Measurements from ENCODE around the gene WSB2.

Gene WSB2

GRCh38 chr12:118058881-118059280 lies 2.1 kb downstream of the WSB2 start:
- in situ Hi-C loops (cut with MboI; ENCODE audit: low sequenced_read_pairs, unreplicated experiment), result no loop called here
- TF ChIP-seq CTCF (IDR thresholded peaks at IDR 0.05; ENCODE audit: borderline replicate concordance, control extremely low read depth, extremely low read depth, insufficient read depth, missing control alignments), result no peak
- DNase-seq (ENCODE audit: low spot score), result no peak

GRCh38 chr12:118058227-118058626 lies 2.8 kb downstream of the WSB2 start:
- no peak for TF ChIP-seq CTCF (IDR thresholded peaks at IDR 0.05; ENCODE audit: borderline replicate concordance, control extremely low read depth, extremely low read depth, insufficient read depth, missing control alignments)
- no peak for DNase-seq (ENCODE audit: low spot score)
- in situ Hi-C loops (cut with MboI; ENCODE audit: low sequenced_read_pairs, unreplicated experiment), result no loop called here

GRCh38 chr12:118055865-118056773 lies 4.9 kb downstream of the WSB2 start:
- in situ Hi-C loops (cut with MboI; ENCODE audit: low sequenced_read_pairs, unreplicated experiment), result no loop called here
- no peak for DNase-seq (ENCODE audit: low spot score)
- TF ChIP-seq CTCF (IDR thresholded peaks at IDR 0.05; ENCODE audit: borderline replicate concordance, control extremely low read depth, extremely low read depth, insufficient read depth, missing control alignments), result no peak

- in situ Hi-C loops (cut with MboI; ENCODE audit: low sequenced_read_pairs, unreplicated experiment), result no loop called here
- DNase-seq (ENCODE audit: low spot score), result peak; percentile 54
- peak; percentile 38 for TF ChIP-seq CTCF (IDR thresholded peaks at IDR 0.05; ENCODE audit: borderline replicate concordance, control extremely low read depth, extremely low read depth, insufficient read depth, missing control alignments)
These were observed 5.8 kb downstream of the WSB2 start for GRCh38 chr12:118055144-118055557.

GRCh38 chr12:118053071-118053985 lies 7.7 kb downstream of the WSB2 start:
- in situ Hi-C loops (cut with MboI; ENCODE audit: low sequenced_read_pairs, unreplicated experiment), result no loop called here
- no peak for DNase-seq (ENCODE audit: low spot score)
- TF ChIP-seq CTCF (IDR thresholded peaks at IDR 0.05; ENCODE audit: borderline replicate concordance, control extremely low read depth, extremely low read depth, insufficient read depth, missing control alignments), result no peak

GRCh38 chr12:118052324-118053070 lies 8.5 kb downstream of the WSB2 start:
- TF ChIP-seq CTCF (IDR thresholded peaks at IDR 0.05; ENCODE audit: borderline replicate concordance, control extremely low read depth, extremely low read depth, insufficient read depth, missing control alignments), result no peak
- in situ Hi-C loops (cut with MboI; ENCODE audit: low sequenced_read_pairs, unreplicated experiment), result no loop called here
- no peak for DNase-seq (ENCODE audit: low spot score)
